Thoracic aorta (tissue), 2 donors: ENCODE data around the gene SPON1. TPM values are rescaled to one million over a fixed set of nuclear protein-coding genes. Genes with fewer than 3 reads are reported as not detected.

ENCODE experiments used
- ATAC-seq: fragments of 150-250 bp; one replicate; pipeline ENCODE4 v1.8.0; 2017; ENCODE audit warnings: low read depth; ENCODE audit not compliant: insufficient number of reproducible peaks, low FRiP score
- DNase-seq: peaks from one replicate; pipeline ENCODE4 v3.0.0-alpha.2; 2020; ENCODE audit warnings: low spot score
- H3K27ac ChIP-seq, 2 donors: fragments of 200-600 bp; sonication (generic); 1 replicate in 1 of 2; 2 replicates in 1 of 2; pipeline ENCODE4 v1.5.1; 2016; ENCODE audit warnings: mild to moderate bottlenecking in 2 of 2, moderate library complexity in 2 of 2
- H3K27me3 ChIP-seq: fragments of 200-600 bp; sonication (generic); replicated peaks from 2 replicates; pipeline ENCODE4 v1.6.0; 2016; ENCODE audit warnings: mild to moderate bottlenecking; ENCODE audit not compliant: insufficient read depth
- H3K36me3 ChIP-seq: fragments of 200-600 bp; sonication (generic); one replicate; pipeline ENCODE4 v1.5.1; 2016
- H3K4me1 ChIP-seq, 2 donors: fragments of 200-600 bp; sonication (generic); 1 replicate in 1 of 2; 2 replicates in 1 of 2; pipeline versions ENCODE4 v1.5.1 to v1.6.0; 2016; ENCODE audit warnings: low read depth in 2 of 2, mild to moderate bottlenecking in 1 of 2; ENCODE audit not compliant: control insufficient read depth in 1 of 2
- H3K4me3 ChIP-seq: fragments of 200-600 bp; sonication (generic); 2 replicates; pipeline ENCODE4 v1.5.1; 2016; ENCODE audit warnings: mild to moderate bottlenecking
- H3K9me3 ChIP-seq: fragments of 200-600 bp; sonication (generic); 2 replicates; pipeline ENCODE4 v1.5.1; 2016
- total RNA-seq, 2 donors: library from RNA; depleted of rRNA; stranded (reverse); fragments of >200 nt; gene quantifications; one replicate each; pipeline versions ENCODE4 v1.1.0 to v1.2.3, GENCODE V29; 2016
- TF ChIP-seq, protein P1 (sequence below): fragments of 200-600 bp; sonication (generic); IDR thresholded peaks from one replicate; pipeline ENCODE4 v1.5.1; 2019; ENCODE audit warnings: antibody characterized with exemption

The SPON1 gene
- total RNA-seq, 2 donors from 2014 or later: 20.6 to 48.5 TPM

DNA sequence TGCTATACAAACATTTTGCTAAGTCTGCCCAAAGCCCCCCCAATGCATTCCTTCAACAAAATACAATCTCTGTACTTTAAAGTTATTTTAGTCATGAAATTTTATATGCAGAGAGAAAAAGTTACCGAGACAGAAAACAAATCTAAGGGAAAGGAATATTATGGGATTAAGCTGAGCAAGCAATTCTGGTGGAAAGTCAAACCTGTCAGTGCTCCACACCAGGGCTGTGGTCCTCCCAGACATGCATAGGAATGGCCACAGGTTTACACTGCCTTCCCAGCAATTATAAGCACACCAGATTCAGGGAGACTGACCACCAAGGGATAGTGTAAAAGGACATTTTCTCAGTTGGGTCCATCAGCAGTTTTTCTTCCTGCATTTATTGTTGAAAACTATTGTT lies 304.1 kb downstream of the SPON1 start:
- TF ChIP-seq, protein P1, sequence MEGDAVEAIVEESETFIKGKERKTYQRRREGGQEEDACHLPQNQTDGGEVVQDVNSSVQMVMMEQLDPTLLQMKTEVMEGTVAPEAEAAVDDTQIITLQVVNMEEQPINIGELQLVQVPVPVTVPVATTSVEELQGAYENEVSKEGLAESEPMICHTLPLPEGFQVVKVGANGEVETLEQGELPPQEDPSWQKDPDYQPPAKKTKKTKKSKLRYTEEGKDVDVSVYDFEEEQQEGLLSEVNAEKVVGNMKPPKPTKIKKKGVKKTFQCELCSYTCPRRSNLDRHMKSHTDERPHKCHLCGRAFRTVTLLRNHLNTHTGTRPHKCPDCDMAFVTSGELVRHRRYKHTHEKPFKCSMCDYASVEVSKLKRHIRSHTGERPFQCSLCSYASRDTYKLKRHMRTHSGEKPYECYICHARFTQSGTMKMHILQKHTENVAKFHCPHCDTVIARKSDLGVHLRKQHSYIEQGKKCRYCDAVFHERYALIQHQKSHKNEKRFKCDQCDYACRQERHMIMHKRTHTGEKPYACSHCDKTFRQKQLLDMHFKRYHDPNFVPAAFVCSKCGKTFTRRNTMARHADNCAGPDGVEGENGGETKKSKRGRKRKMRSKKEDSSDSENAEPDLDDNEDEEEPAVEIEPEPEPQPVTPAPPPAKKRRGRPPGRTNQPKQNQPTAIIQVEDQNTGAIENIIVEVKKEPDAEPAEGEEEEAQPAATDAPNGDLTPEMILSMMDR: no peak
- H3K9me3 ChIP-seq: no peaks in the 10 kb centered on the region
- peaks cover 0 to 9% of the 10 kb centered on the region in 2 donors for H3K4me1 ChIP-seq
- DNase-seq (no peak), ATAC-seq (no peak)
- H3K27ac ChIP-seq: no peak overlapping the region
- H3K4me3 ChIP-seq: no peak overlapping the region
- peaks cover 12% of the 10 kb centered on the region for H3K36me3 ChIP-seq
- no peaks in the 10 kb centered on the region for H3K27me3 ChIP-seq

DNA sequence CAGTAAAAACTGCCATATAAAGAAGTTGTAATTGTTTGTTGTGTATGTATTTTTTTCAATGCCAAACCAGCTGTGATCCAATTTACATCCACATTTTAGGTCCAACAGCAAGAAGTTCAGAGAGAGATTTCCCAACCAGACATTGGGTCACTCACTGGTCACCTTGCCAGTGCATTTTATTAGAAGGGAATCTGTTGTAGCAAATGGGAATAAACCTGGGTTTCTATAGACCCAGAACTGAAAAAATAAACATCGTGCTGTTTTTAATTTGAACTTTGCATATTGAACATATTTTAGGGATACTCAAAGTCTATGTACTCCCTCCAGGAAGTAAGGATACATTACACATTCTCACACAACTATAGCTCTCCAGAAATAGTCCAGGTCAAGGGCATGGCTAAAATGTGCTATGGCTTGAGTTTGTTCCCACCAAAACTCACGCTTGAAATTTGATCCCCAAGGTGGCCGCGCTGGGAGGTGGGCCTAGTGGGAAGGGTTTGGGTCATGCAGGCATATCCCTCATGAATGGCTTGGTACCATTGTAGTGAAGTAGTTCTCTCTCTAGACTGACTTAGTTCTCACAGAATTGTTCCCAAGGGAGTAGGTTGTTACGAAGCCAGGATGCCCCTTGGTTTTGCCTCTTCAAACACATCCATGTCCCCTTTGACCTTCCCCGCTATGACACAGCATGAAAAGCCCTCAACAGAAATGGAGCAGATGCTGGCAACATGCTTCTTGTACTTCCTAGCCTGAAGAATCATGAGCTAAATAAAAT lies 305.5 kb downstream of the SPON1 start:
- DNase-seq: no peak
- Histone ChIP-seq H3K4me1 (peaks cover 0 to 6% of the 10 kb centered on the region in 2 donors), H3K4me3 (no peak overlapping the region), H3K36me3 (peaks cover 12% of the 10 kb centered on the region), H3K9me3 (no peaks in the 10 kb centered on the region), H3K27ac (no peak overlapping the region), H3K27me3 (no peaks in the 10 kb centered on the region)
- ATAC-seq: no peak
- TF ChIP-seq, protein P1: no peak

DNA sequence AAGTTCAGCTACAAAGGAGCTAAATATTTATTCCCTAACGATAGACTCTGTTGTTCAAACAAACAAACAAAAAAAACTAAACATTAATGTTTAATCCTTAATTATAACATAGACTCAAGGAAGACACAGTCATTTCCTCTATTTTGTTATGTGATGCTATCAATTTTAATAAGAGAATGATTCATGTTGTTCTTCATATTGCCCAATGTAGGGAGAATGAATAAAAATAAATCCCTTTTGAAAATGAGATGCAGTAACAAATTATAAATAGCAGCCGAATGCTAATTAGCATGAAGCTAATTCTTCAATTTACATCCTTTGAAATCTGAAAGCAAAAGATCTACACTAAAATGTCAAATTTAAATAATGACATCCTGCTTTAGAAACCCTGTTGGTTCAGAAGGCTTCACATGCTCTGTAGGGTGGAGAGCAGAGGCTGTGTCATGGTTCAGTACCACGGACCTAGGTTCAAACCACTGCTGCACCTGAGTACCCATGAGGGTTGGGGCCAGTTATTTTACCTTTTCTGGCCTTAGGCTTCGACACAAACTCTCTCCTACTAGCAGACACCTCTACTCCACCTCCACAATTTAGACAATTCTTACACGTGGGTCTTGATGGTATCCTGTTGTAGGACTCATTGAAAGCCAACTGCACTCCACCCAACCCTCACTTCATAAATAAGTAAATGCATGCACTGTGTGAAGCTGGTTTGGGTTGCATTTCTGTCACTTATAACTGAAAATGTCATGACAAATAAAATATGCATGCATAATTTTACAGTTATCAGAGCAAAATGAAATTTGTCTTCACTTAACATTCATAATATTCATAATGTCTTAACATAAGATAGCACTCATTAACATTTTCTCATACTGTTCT lies 307.4 kb downstream of the SPON1 start:
- no peaks in the 10 kb centered on the region for H3K27me3 ChIP-seq
- DNase-seq (no peak), ATAC-seq (no peak)
- TF ChIP-seq, protein P1: no peak
- peaks cover 0 to 9% of the 10 kb centered on the region in 2 donors for H3K4me1 ChIP-seq
- H3K36me3 ChIP-seq: peaks cover 10% of the 10 kb centered on the region
- no peak overlapping the region for H3K4me3 ChIP-seq
- no peak overlapping the region for H3K27ac ChIP-seq
- no peaks in the 10 kb centered on the region for H3K9me3 ChIP-seq

DNA sequence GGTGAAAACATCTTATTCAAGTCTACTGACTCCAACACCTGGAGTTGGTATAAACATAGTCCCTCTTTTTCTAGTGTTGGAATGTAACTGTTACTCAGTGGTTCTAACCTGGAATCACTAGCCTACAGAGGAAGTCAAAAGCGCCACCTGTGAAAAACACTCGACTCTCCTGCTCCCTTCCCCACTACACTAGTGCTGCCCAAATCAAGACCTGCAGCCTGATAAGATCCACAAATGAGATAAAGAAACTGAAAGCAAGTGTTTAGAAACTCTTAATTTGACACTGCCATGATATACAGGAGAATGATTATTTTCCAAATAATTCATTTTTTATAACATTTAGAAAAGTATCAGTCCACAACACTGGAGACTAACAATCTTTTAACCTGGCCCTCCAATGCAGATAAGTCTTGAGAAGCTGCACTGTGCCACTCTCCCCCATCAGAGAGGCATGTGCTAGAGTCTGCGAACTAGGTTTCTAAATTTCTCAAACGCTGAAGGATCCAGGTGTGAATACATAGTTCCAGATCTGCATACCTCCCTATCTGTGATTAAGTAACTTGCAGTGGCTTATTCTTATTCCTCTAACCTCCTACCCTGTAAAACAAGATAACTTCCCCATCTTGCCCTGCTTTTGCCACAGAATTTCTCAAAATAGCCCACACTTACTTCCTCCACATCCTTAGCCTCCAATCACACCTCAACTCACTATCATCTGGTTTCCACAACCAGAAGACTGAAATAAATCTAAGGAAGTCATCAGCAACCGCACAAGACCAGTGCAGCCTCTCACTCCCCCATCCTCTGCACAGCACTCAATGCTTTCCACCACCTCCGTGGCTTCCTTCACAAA lies 308.4 kb downstream of the SPON1 start:
- Histone ChIP-seq H3K4me3 (no peak overlapping the region), H3K27ac (no peak overlapping the region), H3K9me3 (no peaks in the 10 kb centered on the region), H3K27me3 (no peaks in the 10 kb centered on the region), H3K4me1 (peaks cover 0 to 18% of the 10 kb centered on the region in 2 donors), H3K36me3 (peaks cover under 1% of the 10 kb centered on the region)
- DNase-seq (no peak), ATAC-seq (no peak)
- TF ChIP-seq, protein P1: no peak
